GM10266 (cell line): ENCODE results near the gene ANKS6.

Experiments
- DNase-seq: peaks from one replicate; pipeline ENCODE4 v3.0.0; 2012; ENCODE audit errors: extremely low spot score
- CTCF ChIP-seq: IDR thresholded peaks from 2 replicates; pipeline ENCODE4 v1.5.1; 2012; ENCODE audit warnings: mild to moderate bottlenecking, low read depth; ENCODE audit not compliant: control insufficient read depth, insufficient read depth; ENCODE audit errors: missing control alignments

ANKS6 gene

GRCh38 chr9:98791608-98792490 is 4.5 kb downstream of the ANKS6 start:
- no peak for TF ChIP-seq CTCF
- DNase-seq = no peak

GRCh38 chr9:98790842-98791607 is 5.3 kb downstream of the ANKS6 start:
- TF ChIP-seq CTCF = peak; percentile 93
- DNase-seq = peak; percentile 87

DNA sequence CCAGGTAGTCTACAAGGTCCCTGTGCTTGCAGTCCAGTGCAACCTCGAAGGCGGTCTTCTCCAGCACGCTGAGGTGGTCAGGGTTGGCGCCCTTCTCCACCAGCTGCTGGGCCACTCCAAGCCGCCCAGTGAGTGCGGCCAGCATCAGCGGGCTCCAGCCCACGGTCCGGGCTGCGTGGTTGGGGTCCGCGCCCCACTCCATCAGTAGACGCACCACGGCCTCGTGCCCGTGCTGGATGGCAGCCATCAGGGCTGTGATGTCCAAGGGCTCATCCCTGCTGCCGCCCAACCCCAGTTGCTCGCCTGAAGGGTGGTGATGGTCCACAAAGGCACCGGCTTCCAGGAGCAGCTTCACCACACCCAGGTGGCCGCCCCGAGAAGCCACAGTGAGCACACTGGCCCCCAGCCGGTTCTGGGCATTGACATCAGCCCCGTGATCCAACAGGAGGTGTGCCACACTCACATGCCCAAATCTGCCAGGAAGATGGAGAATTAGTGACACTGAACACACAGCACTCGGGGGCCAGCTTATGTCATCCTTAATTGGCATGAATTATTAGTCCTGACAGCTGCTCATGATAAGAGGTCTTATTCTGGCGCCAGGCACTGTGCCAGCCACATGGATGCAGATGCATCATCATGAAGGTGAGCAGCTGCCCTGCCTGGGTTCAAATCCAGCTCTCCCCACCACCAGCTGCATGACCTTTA is 6.1 kb downstream of the ANKS6 start:
- TF ChIP-seq CTCF = no peak
- DNase-seq = no peak

- no peak for DNase-seq
Measured at GRCh38 chr9:98789483-98790133, 6.7 kb downstream of the ANKS6 start.

DNA sequence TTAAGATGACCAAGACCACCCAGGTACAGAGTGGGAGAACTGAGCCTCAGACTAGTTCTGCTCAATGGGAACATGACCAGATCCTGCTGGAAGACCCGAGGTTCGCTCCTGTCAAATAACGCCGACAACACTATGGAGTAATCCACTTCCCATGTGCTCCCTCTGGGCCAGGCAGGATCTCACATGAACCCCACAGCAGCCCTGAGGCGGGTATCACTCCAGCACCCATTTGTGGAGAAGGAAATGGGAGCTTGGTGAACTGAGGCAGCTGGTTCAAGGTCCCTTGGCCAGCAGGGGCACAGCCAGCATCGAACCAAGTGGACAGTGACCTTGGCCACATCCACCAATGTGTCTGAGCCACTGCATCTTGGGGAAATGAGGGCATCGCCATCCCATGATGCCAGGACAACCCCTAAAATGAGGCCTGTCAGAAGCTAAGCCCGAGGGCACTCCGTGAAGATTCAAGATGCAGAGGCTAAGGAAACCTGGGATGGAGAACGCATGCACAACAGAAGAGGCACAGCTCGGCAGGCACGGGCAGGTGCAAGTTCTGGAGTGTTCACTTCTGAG is 8.5 kb downstream of the ANKS6 start:
- no peak for TF ChIP-seq CTCF
- DNase-seq = no peak

More at GRCh38 chr9:98789483-98790133, 6.7 kb downstream of the ANKS6 start:
- TF ChIP-seq CTCF = no peak

DNA sequence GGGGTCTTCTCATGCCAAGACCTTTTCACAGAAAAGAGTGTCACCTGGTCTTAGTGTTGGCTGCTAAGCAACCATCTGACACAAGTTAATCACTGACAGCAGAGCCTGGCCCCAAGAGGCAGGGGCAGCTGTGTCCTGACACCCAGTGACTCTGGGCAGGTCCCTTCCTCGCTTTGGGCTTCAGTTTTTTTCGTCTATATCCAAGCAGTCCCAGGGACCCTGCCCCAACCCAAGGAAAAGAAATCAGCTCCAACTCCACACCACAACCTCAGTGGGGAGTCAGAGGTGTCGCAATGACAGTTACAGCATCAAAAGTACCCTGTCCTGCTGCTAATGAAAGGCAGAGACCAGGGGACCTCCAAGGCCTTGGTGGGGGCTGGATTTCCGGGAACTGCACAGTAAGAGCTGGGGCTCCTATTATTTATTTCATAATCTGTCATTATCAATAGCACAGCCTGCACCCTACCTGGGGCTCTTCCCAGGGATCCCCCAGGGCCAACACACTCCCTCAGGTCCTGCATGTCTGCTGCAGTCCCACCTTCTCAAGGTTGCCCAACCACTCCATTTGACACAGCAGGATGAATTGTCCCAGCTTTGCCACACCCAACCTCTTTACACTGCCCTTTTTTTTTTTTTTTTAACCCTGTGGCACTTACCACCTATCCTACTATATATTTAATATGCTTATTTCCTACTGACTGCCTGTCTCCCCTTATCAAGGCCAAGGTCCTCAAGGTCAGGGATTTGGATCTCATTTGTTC is 9.4 kb downstream of the ANKS6 start:
- TF ChIP-seq CTCF = no peak
- no peak for DNase-seq
